Esophagus squamous epithelium (tissue), 5 donors: ENCODE results near the gene WNT1. TPM values are rescaled to one million over a fixed set of nuclear protein-coding genes. Genes with fewer than 3 reads are reported as not detected.

ENCODE experiments used
- DNase-seq: peaks from one replicate; lab custom pipeline; 2025; lab: John Stamatoyannopoulos, UW
- H3K27ac ChIP-seq, 4 donors: fragments of 200-600 bp; sonication (generic); one replicate each; pipeline ENCODE4 v1.5.1; 2016 to 2019; ENCODE audit warnings: mild to moderate bottlenecking in 1 of 4
- H3K27me3 ChIP-seq, 4 donors: fragments of 200-600 bp; sonication (generic); 1 replicate in 3 of 4; 2 replicates in 1 of 4; pipeline versions ENCODE4 v1.5.1 to v1.6.0; 2017 to 2021; ENCODE audit warnings: antibody characterized with exemption in 1 of 4
- H3K36me3 ChIP-seq, 3 donors: fragments of 200-600 bp; sonication (generic); one replicate each; pipeline ENCODE4 v1.5.1; 2016 to 2019
- H3K4me1 ChIP-seq, 3 donors: fragments of 200-600 bp; sonication (generic); one replicate each; pipeline ENCODE4 v1.5.1; 2017 to 2019
- H3K4me3 ChIP-seq, 4 donors: fragments of 200-600 bp; sonication (generic); 1 replicate in 3 of 4; 2 replicates in 1 of 4; pipeline ENCODE4 v1.5.1; 2016 to 2019; ENCODE audit warnings: mild to moderate bottlenecking in 2 of 4, moderate library complexity in 1 of 4
- H3K9me3 ChIP-seq, 3 donors: fragments of 200-600 bp; sonication (generic); one replicate each; pipeline ENCODE4 v1.5.1; 2016 to 2019
- POLR2A ChIP-seq, 4 donors: fragments of 450-650 bp; IDR thresholded peaks; one replicate each; pipeline ENCODE4 v1.6.1; 2017; ENCODE audit warnings: antibody characterized with exemption in 4 of 4, mild to moderate bottlenecking in 4 of 4, moderate library complexity in 3 of 4
- WGBS, 2 donors: methylation state at CpG; one replicate each; pipeline ENCODE4 v1.1.5; 2018; 5-methylcytosine and 5-hydroxymethylcytosine counted together
- intact Hi-C: fragments of 100-400 bp; cut with DNase I; formaldehyde crosslinking; loops from one replicate; pipeline ENCODE4 v1.15.0; 2022
- total RNA-seq, 4 donors: library from RNA; depleted of rRNA; stranded (reverse); fragments of >200 nt; gene quantifications; one replicate each; pipeline ENCODE4 v1.1.0, GENCODE V29; 2016
- TF ChIP-seq, protein P1 (sequence below), 6 experiments: fragments of 450-650 bp in 4 of 6; fragments of 200-600 bp in 2 of 6; sonication (generic) in 2 of 6; IDR thresholded peaks; one replicate each; pipeline ENCODE4 v1.5.1; 2016 to 2019; ENCODE audit warnings: antibody characterized with exemption in 6 of 6, mild to moderate bottlenecking in 4 of 6, moderate library complexity in 4 of 6
- donor health status: DM: yes; HTN: yes; CAD: no.

The WNT1 gene
- total RNA-seq, 4 donors from 2014 or later = 0.41 TPM; not detected in 3

DNA sequence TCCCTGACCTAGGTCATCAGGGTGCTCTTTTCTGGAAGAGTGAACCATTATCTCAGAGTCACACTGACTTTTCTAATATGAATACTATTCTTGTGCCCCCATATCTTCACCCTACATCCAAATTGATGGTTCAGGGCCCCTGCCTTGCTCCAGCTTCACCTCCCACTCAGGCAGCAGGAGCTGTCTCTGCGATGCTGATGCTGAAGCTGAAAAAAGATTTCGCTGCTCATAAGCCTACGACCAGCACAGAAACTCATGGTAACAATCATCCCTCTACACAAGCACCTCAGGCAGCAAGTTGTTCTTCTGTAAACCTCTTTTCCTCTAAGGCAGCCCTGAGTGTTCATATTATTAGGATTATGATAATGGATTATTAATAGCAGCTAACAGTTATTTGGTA is 24.1 kb upstream of the WNT1 start:
- no peak for TF ChIP-seq POLR2A (IDR thresholded peaks at IDR 0.05)
- Histone ChIP-seq H3K27me3 (no peaks in the 10 kb centered on the region), H3K9me3 (no peaks in the 10 kb centered on the region), H3K27ac (no peak overlapping the region), H3K4me1 (peaks cover 13 to 53% (median 15%) of the 10 kb centered on the region in 3 donors), H3K36me3 (peaks cover 0 to 49% (median 4%) of the 10 kb centered on the region in 3 donors), H3K4me3 (no peak overlapping the region)
- intact Hi-C loops = no loop called here
- WGBS, 2 donors = 94 to 98% methylated on average over 3 of the region's 3 CpGs
- DNase-seq = no peak

DNA sequence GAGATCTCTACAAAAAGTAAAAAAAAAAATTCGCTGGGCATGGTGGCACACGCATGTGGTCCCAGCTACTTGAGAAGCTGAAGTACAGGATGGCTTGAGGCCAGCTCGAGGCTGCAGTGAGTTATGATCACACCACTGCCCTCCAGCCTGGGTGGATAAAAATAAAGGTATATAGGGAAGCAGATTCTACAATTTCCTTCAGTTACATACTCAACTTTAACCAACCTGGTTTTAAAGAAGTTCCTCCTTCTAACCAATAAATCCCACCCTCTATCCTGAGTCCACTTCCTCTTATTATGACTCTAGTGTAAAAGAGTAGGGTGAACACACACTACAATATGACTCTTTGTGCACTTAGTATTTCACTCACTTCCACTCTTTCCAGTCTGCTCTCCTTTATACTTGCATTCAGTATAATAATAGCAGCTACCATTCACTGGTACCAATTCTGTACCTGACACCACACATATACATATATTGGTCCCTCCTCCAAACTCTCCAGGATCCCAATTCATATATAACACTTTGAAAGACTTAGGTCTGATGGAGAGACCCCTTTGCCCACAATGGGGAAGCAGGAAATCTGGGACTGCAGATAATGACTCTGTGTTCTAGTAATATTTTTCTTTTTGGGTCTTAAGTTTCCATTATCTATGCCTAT is 23.2 kb upstream of the WNT1 start:
- peaks cover 0 to 40% (median 4%) of the 10 kb centered on the region in 3 donors for H3K36me3 ChIP-seq
- intact Hi-C loops = no loop called here
- no peak overlapping the region for H3K4me3 ChIP-seq
- 53 to 60% methylated on average over 3 of the region's 3 CpGs for WGBS, 2 donors
- no peaks in the 10 kb centered on the region for H3K27me3 ChIP-seq
- H3K9me3 ChIP-seq = no peaks in the 10 kb centered on the region
- H3K27ac ChIP-seq = no peak overlapping the region
- DNase-seq = no peak
- peaks cover 13 to 53% (median 15%) of the 10 kb centered on the region in 3 donors for H3K4me1 ChIP-seq
- TF ChIP-seq, protein P1, sequence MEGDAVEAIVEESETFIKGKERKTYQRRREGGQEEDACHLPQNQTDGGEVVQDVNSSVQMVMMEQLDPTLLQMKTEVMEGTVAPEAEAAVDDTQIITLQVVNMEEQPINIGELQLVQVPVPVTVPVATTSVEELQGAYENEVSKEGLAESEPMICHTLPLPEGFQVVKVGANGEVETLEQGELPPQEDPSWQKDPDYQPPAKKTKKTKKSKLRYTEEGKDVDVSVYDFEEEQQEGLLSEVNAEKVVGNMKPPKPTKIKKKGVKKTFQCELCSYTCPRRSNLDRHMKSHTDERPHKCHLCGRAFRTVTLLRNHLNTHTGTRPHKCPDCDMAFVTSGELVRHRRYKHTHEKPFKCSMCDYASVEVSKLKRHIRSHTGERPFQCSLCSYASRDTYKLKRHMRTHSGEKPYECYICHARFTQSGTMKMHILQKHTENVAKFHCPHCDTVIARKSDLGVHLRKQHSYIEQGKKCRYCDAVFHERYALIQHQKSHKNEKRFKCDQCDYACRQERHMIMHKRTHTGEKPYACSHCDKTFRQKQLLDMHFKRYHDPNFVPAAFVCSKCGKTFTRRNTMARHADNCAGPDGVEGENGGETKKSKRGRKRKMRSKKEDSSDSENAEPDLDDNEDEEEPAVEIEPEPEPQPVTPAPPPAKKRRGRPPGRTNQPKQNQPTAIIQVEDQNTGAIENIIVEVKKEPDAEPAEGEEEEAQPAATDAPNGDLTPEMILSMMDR (IDR thresholded peaks at IDR 0.05) = no peak
- no peak for TF ChIP-seq POLR2A (IDR thresholded peaks at IDR 0.05)

DNA sequence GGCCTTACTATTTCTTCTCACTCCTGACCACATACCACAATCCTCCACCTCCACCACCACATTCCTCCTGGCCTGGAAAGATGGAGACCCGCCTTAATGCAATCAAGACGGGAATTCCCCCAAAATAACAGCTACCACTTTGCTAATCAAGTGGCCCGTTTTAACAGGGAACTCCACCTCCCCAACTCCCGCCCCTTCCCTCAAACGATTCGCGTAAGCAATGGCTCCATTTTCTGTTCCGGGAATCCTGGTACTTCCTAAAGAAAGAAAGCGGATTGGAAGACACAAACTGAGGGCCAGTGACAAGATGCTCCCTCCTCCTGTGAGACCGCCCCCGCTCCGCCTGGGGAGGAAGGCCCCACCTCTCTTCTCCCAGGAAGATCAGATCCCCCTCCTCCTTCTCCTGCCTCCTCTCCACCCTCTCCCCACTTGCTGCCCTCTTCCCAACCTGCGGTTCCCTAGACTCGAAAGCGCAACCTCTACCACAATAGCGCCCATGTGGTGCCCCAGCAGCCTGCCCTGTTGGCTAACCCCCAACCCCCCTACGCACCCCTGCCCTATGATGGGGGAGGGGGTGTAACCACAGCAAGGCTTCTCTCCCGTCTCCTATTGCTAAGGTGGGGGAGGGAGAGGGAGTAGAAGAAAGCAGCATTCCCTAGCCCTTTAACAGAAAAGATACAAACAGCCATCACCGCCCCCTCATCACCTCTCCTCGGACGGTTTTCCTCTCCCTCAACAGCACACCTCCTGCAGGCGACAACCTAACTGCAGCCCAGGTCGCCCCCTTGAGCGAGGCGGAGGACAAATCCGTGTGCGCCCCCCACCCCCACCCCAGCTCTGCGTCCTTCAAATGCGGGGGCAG is 21.6 kb upstream of the WNT1 start:
- intact Hi-C loops = no loop called here
- no peak for DNase-seq
- peak overlapping the region; percentile 72 to 97 (median 94) for H3K4me3 ChIP-seq
- 0% methylated on average over 12 to 17 of the region's 29 CpGs for WGBS, 2 donors
- no peaks in the 10 kb centered on the region for H3K27me3 ChIP-seq
- no peaks in the 10 kb centered on the region for H3K9me3 ChIP-seq
- H3K4me1 ChIP-seq = peaks cover 13 to 53% (median 15%) of the 10 kb centered on the region in 3 donors
- TF ChIP-seq, protein P1 (IDR thresholded peaks at IDR 0.05) = no peak
- TF ChIP-seq POLR2A (IDR thresholded peaks at IDR 0.05) = peak in 1 of 4 donors; percentile 8
- H3K36me3 ChIP-seq = peaks cover 0 to 32% (median 4%) of the 10 kb centered on the region in 3 donors
- peak overlapping the region; percentile 81 to 92 (median 86) for H3K27ac ChIP-seq

DNA sequence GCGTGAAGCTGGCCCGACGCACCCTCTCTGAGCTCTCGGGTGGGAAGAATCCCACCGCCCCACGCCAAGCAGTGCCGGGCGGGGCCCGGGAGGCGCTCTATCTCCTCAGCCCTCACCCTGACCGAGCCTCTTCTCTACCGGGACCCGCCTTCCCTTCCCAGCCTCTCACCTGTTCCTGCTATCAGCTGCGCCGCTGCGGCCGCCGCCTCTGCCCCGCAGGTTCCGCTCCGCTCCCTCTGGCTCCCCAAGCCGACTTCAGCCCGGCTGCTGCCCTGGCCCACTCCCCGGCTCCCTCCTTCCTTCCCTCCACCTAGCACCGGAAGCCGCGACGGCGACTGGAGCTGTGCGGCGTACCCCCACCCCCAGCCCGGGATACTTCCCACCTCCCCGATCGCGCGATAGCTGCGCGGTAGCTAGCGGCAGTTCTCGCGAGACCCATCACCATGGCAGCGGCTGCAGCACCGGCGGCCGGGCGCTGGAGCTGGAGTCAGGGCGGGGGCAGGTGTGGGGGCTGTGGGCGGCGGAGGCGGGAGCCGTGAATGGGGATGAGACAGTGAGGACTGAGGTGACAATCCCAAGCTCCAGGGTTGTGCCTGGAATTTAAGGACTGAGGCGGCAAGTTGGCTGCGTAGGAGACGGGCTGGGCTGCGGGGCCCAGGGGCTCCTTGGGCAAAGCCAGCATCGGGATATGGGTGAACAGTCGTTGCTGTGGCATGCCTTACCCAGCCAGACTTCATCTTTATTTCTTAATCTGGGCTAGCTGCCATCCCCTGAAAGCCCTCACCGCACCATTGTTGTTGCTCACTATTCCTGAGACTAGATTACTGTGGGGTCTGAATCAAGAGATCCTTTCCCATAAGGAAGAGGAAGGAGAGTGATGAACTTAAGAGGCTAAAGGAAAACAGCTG is 20.7 kb upstream of the WNT1 start, which contains the start of gene ARF3:
TSS of gene ARF3 (minus strand) at position 347 of the 908 bp plus-strand sequence. CDS start 16,392 bp downstream, outside the sequence.
- DNase-seq = peak; percentile 58
- WGBS, 2 donors = 0 to 1% methylated on average over 6 to 25 of the region's 58 CpGs
- intact Hi-C loops = no loop called here
- Histone ChIP-seq H3K36me3 (peaks cover 0 to 23% (median 4%) of the 10 kb centered on the region in 3 donors), H3K27me3 (no peaks in the 10 kb centered on the region), H3K4me3 (peak within 1 kb of the TSS; percentile 72 to 97 (median 94)), H3K9me3 (no peaks in the 10 kb centered on the region), H3K4me1 (peaks cover 13 to 53% (median 15%) of the 10 kb centered on the region in 3 donors), H3K27ac (peak within 1 kb of the TSS; percentile 81 to 92 (median 86))
- TF ChIP-seq POLR2A (IDR thresholded peaks at IDR 0.05) = peak in 3 of 4 donors; percentile 24 to 70 (median 64)
- TF ChIP-seq, protein P1 (IDR thresholded peaks at IDR 0.05) = no peak

DNA sequence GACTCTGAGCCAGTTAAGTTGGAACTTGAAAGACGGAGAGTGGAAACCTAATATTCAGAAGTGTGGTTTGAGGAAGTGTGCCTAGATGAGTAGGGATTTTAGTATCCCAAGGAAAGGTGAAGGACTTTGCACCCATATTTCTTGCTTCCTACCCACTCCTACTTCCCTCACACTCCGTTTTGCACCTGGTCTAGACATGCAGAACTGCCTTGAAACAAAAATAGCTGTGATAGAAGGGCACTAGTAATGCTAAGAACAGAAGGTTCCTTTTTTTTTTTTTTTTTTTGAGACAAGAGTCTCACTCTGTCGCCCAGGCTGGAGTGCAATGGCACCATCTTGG is 20.1 kb upstream of the WNT1 start:
- TF ChIP-seq, protein P1 (IDR thresholded peaks at IDR 0.05) = no peak
- TF ChIP-seq POLR2A (IDR thresholded peaks at IDR 0.05) = no peak
- WGBS, 2 donors = 0 to 23% methylated on average over 2 to 3 of the region's 3 CpGs
- peaks cover 0 to 17% (median 0%) of the 10 kb centered on the region in 3 donors for H3K36me3 ChIP-seq
- H3K4me3 ChIP-seq = peak overlapping the region in 3 of 4 donors; percentile 72 to 97 (median 95)
- DNase-seq = no peak
- peaks cover 13 to 49% (median 15%) of the 10 kb centered on the region in 3 donors for H3K4me1 ChIP-seq
- no peaks in the 10 kb centered on the region for H3K9me3 ChIP-seq
- H3K27ac ChIP-seq = peak overlapping the region; percentile 81 to 92 (median 86)
- H3K27me3 ChIP-seq = no peaks in the 10 kb centered on the region
- intact Hi-C loops = no loop called here
